ENCODE measurements around the gene OPN1SW.

The OPN1SW gene

DNA sequence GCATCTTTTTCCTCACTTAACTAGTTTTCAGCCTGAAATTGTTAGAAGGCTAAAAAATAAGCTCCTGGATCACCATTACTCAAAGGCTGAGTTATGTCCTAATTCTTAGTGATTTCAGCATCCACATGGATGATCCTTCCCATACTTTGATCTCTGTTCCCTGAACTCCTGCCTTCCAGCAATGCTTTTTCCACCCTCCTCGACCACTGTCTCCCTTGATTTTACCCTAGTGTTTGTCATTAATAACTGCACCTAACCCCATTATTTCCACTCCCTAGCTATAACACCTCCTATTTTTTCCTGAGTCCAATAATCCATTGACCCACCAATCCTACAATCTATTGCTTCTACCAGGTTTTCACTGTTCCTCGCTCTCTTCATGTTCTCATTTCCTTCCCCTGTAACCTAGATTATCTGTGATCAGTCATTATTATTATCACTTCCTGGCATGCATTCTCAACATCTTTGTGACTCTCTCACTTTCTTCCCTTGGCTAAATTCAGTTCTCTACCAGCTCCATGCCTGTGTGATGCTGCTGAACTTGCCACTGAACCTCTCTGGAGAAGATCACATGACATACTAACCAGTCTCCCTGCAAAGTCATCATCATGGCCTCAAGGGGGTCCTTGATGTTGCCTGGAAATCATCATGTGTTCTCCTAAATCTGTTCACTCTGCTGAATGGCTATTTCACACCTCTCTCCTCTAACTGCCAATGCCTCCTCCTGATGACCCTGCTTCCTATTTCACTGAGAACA lies 42.9 kb downstream of the OPN1SW start:
- Histone ChIP-seq H3K4me3 (ENCODE audit: low read length in 2 of 2) (no peak overlapping the region), H3K36me3 (ENCODE audit: control insufficient read depth in 2 of 2, insufficient read depth in 2 of 2, low read length in 2 of 2) (no peaks in the 10 kb centered on the region), H3K27ac (ENCODE audit: low read length) (no peak overlapping the region), H3K4me1 (ENCODE audit: control insufficient read depth, insufficient read depth, low read length) (no peaks in the 10 kb centered on the region), H3K9ac (ENCODE audit: low read length in 2 of 2) (no peak overlapping the region), H3K9me3 (ENCODE audit: control insufficient read depth in 2 of 2, low read length in 2 of 2) (no peaks in the 10 kb centered on the region), H3K27me3 (ENCODE audit: control insufficient read depth in 1 of 2, insufficient read depth in 2 of 2, low read length in 2 of 2) (no peaks in the 10 kb centered on the region)

DNA sequence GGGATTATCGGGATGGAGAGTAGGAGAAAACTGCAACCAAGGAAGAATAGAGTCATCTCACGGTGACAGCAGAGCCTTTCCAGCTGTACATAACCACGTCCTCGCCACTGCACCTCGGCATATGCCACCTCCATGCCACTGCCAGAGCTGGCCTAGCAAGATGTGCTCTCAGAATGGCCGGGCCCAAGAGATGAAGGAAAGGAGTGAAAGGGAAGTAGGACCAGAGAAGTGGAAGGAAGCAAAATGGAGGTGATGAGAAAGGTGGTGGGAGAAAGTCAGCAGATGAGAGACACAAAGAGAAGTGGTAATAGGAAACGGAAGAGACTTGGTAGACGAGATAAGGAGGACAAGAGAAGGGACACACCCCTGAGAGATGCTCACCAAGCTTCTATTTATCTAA lies 44.4 kb downstream of the OPN1SW start:
- H3K4me3 ChIP-seq (ENCODE audit: low read length in 2 of 2) = no peak overlapping the region
- no peaks in the 10 kb centered on the region for H3K9me3 ChIP-seq (ENCODE audit: control insufficient read depth in 2 of 2, low read length in 2 of 2)
- H3K36me3 ChIP-seq (ENCODE audit: control insufficient read depth in 2 of 2, insufficient read depth in 2 of 2, low read length in 2 of 2) = no peaks in the 10 kb centered on the region
- no peaks in the 10 kb centered on the region for H3K27me3 ChIP-seq (ENCODE audit: control insufficient read depth in 1 of 2, insufficient read depth in 2 of 2, low read length in 2 of 2)
- no peaks in the 10 kb centered on the region for H3K4me1 ChIP-seq (ENCODE audit: control insufficient read depth, insufficient read depth, low read length)
- H3K9ac ChIP-seq (ENCODE audit: low read length in 2 of 2) = no peak overlapping the region
- no peak overlapping the region for H3K27ac ChIP-seq (ENCODE audit: low read length)

DNA sequence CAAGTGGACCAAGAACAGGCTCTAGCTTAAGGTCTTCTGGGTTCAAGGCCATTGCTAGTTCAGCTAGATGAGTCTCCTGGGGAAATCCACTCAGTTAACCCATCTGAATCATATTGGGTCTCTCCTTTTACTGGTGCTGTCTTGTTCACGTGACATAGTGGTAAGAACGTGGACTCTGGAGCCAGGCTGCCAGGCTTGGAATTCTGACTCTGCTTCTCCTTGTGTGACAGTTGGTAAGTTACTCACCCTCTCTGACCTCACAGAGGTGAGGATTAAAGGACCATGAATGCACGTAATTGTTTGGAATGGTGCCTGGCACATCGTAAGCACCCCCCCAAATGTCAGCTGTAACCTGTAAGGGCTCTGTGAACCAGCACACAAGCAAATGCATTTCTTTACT lies 46.1 kb downstream of the OPN1SW start:
- H3K4me1 ChIP-seq (ENCODE audit: control insufficient read depth, insufficient read depth, low read length) = no peaks in the 10 kb centered on the region
- H3K9me3 ChIP-seq (ENCODE audit: control insufficient read depth in 2 of 2, low read length in 2 of 2) = no peaks in the 10 kb centered on the region
- no peaks in the 10 kb centered on the region for H3K36me3 ChIP-seq (ENCODE audit: control insufficient read depth in 2 of 2, insufficient read depth in 2 of 2, low read length in 2 of 2)
- H3K27ac ChIP-seq (ENCODE audit: low read length) = no peak overlapping the region
- no peak overlapping the region for H3K4me3 ChIP-seq (ENCODE audit: low read length in 2 of 2)
- no peaks in the 10 kb centered on the region for H3K27me3 ChIP-seq (ENCODE audit: control insufficient read depth in 1 of 2, insufficient read depth in 2 of 2, low read length in 2 of 2)
- no peak overlapping the region for H3K9ac ChIP-seq (ENCODE audit: low read length in 2 of 2)

DNA sequence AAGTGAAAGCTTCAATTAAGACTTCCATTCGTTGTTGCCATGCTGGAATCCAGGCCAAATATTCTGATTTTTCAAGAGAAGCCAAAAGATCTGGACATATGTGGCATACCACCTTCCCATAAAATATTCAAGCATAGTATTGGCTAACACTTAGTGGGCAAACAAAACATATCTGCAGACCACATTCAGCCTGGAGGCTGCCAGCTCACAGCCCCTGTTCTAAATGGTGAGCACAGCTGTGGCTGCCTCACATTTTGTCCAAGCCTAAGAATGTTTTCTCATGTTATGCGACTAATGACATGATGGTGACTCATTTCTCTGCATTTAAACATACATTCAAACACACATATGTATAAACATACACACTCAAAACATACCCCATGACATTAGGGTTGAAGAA lies 47.0 kb downstream of the OPN1SW start:
- Histone ChIP-seq H3K4me1 (ENCODE audit: control insufficient read depth, insufficient read depth, low read length) (no peaks in the 10 kb centered on the region), H3K36me3 (ENCODE audit: control insufficient read depth in 2 of 2, insufficient read depth in 2 of 2, low read length in 2 of 2) (no peaks in the 10 kb centered on the region), H3K27me3 (ENCODE audit: control insufficient read depth in 1 of 2, insufficient read depth in 2 of 2, low read length in 2 of 2) (no peaks in the 10 kb centered on the region), H3K4me3 (ENCODE audit: low read length in 2 of 2) (no peak overlapping the region), H3K27ac (ENCODE audit: low read length) (no peak overlapping the region), H3K9me3 (ENCODE audit: control insufficient read depth in 2 of 2, low read length in 2 of 2) (no peaks in the 10 kb centered on the region), H3K9ac (ENCODE audit: low read length in 2 of 2) (no peak overlapping the region)

DNA sequence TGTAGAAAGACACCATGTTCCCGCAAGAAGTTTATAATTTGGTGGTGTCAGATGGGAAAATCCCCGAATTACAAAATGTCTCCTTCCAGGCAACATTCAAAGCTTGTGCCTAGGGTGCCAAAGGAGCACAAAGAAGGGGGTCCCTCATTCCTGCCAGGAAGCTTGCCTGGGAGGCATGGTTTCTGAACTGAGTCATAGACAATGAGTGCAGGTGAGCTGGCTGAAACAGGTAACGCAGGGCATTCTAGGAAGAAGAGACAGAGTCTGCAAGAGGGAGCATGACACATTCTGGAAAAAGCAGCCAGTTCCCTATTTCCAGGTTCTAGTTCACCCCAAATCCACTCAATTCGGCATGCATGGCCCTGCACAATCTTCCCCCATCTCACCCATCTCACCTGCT lies 48.4 kb downstream of the OPN1SW start:
- Histone ChIP-seq H3K36me3 (ENCODE audit: control insufficient read depth in 2 of 2, insufficient read depth in 2 of 2, low read length in 2 of 2) (no peaks in the 10 kb centered on the region), H3K27ac (ENCODE audit: low read length) (no peak overlapping the region), H3K4me1 (ENCODE audit: control insufficient read depth, insufficient read depth, low read length) (no peaks in the 10 kb centered on the region), H3K9me3 (ENCODE audit: control insufficient read depth in 2 of 2, low read length in 2 of 2) (no peaks in the 10 kb centered on the region), H3K27me3 (ENCODE audit: control insufficient read depth in 1 of 2, insufficient read depth in 2 of 2, low read length in 2 of 2) (no peaks in the 10 kb centered on the region), H3K4me3 (ENCODE audit: low read length in 2 of 2) (no peak overlapping the region), H3K9ac (ENCODE audit: low read length in 2 of 2) (no peak overlapping the region)

DNA sequence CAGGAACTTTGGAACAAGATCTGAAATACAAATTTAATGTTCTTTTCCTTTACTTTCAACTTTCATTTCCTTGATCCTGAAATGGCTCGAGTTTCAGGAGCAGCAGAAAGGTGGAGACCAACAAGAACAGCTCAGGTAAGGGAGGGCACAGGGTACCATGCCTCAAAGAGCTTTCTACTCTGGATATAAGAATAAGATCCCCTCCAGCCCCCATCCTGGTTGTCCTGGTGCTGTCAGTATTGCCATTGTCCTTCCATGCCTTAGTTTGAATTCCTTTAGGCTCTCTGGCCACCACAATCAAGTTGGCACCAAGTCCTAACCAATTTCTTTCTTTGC lies 48.9 kb downstream of the OPN1SW start:
- Histone ChIP-seq H3K9ac (ENCODE audit: low read length in 2 of 2) (no peak overlapping the region), H3K27ac (ENCODE audit: low read length) (no peak overlapping the region)

DNA sequence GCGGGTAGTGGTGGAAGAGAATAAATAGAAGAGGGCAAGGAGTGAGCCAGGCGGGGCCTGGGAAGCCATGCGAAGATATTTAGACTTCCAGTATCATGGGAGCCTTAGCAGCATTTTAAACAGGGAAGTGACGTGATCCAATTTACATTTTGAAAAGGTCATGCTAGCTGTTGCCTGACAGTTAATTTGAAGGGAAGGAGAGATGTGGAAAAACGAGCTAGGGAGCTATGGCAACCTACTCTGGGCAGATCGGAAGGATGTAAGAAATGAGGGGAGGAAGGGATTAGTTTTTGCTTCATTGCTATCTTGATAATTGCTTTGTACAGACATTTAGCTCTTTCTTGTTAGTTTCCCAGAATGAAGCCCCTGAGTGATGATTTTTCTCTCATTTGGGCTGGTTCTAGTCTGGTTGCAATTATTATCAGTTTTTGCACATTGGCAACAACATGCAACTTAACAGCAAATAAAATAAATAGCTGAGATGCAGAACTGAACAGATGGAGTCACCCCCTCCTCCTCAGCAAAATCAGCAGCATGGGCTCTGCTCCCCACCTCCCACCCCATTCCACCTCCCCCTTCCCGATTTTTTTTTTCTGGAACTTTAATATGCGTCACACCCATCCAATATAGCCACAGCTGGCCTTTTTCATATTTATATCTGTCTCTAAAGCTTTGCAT lies 49.4 kb downstream of the OPN1SW start:
- H3K4me3 ChIP-seq (ENCODE audit: low read length in 2 of 2) = no peak overlapping the region
- no peaks in the 10 kb centered on the region for H3K27me3 ChIP-seq (ENCODE audit: control insufficient read depth in 1 of 2, insufficient read depth in 2 of 2, low read length in 2 of 2)
- H3K4me1 ChIP-seq (ENCODE audit: control insufficient read depth, insufficient read depth, low read length) = no peaks in the 10 kb centered on the region
- no peaks in the 10 kb centered on the region for H3K9me3 ChIP-seq (ENCODE audit: control insufficient read depth in 2 of 2, low read length in 2 of 2)
- no peak overlapping the region for H3K27ac ChIP-seq (ENCODE audit: low read length)
- no peak overlapping the region for H3K9ac ChIP-seq (ENCODE audit: low read length in 2 of 2)
- no peaks in the 10 kb centered on the region for H3K36me3 ChIP-seq (ENCODE audit: control insufficient read depth in 2 of 2, insufficient read depth in 2 of 2, low read length in 2 of 2)

More for the DNA sequence above, 48.9 kb downstream of the OPN1SW start:
- no peaks in the 10 kb centered on the region for H3K36me3 ChIP-seq (ENCODE audit: control insufficient read depth in 2 of 2, insufficient read depth in 2 of 2, low read length in 2 of 2)
- H3K4me3 ChIP-seq (ENCODE audit: low read length in 2 of 2) = no peak overlapping the region
- no peaks in the 10 kb centered on the region for H3K9me3 ChIP-seq (ENCODE audit: control insufficient read depth in 2 of 2, low read length in 2 of 2)
- no peaks in the 10 kb centered on the region for H3K4me1 ChIP-seq (ENCODE audit: control insufficient read depth, insufficient read depth, low read length)
- H3K27me3 ChIP-seq (ENCODE audit: control insufficient read depth in 1 of 2, insufficient read depth in 2 of 2, low read length in 2 of 2) = no peaks in the 10 kb centered on the region

DNA sequence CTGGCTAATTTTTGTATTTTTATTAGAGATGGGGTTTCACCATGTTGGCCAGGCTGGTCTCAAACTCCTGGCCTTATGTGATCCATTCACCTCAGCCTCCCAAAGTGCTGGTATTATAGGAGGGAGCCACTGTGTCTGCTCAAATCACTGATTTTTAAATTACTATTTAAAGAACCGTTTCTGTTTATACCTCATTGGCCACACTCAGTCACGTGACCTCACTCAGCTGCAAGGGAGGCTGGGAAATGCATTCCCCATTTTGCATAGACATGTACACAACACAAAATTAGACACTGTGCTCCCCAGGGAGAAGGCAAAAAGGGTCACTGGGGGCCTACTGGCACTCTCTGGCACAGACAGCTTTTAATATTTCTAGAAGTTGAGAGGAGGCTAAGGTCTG lies 50.1 kb downstream of the OPN1SW start:
- no peak overlapping the region for H3K27ac ChIP-seq (ENCODE audit: low read length)
- no peaks in the 10 kb centered on the region for H3K27me3 ChIP-seq (ENCODE audit: control insufficient read depth in 1 of 2, insufficient read depth in 2 of 2, low read length in 2 of 2)
- H3K9ac ChIP-seq (ENCODE audit: low read length in 2 of 2) = no peak overlapping the region

DNA sequence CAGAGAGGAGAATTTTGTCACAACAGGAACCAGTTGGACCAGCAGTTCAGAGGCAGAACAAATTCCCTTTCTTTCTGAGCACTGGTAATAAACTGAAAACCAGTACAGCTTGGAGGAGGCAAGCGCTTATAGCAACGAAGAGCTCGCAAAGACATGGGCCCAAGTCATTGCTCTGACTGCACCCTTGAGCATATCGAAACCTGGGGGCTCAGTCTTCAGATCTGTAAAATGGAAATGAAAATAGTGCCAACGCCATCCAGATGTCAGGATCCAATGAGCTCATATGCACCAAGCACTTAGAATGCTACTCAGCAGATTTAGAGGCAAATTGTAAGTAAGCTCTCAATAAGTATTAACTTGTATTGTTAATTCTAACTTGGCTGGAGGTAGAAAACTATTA lies 50.9 kb downstream of the OPN1SW start:
- no peak overlapping the region for H3K27ac ChIP-seq (ENCODE audit: low read length)
- no peaks in the 10 kb centered on the region for H3K9me3 ChIP-seq (ENCODE audit: control insufficient read depth in 2 of 2, low read length in 2 of 2)
- H3K4me1 ChIP-seq (ENCODE audit: control insufficient read depth, insufficient read depth, low read length) = no peaks in the 10 kb centered on the region
- H3K27me3 ChIP-seq (ENCODE audit: control insufficient read depth in 1 of 2, insufficient read depth in 2 of 2, low read length in 2 of 2) = no peaks in the 10 kb centered on the region
- H3K9ac ChIP-seq (ENCODE audit: low read length in 2 of 2) = no peak overlapping the region
- no peak overlapping the region for H3K4me3 ChIP-seq (ENCODE audit: low read length in 2 of 2)
- no peaks in the 10 kb centered on the region for H3K36me3 ChIP-seq (ENCODE audit: control insufficient read depth in 2 of 2, insufficient read depth in 2 of 2, low read length in 2 of 2)

More for the DNA sequence above, 50.1 kb downstream of the OPN1SW start:
- Histone ChIP-seq H3K9me3 (ENCODE audit: control insufficient read depth in 2 of 2, low read length in 2 of 2) (no peaks in the 10 kb centered on the region), H3K36me3 (ENCODE audit: control insufficient read depth in 2 of 2, insufficient read depth in 2 of 2, low read length in 2 of 2) (no peaks in the 10 kb centered on the region), H3K4me1 (ENCODE audit: control insufficient read depth, insufficient read depth, low read length) (no peaks in the 10 kb centered on the region), H3K4me3 (ENCODE audit: low read length in 2 of 2) (no peak overlapping the region)
